ENCODE results near the gene CSNK2B. TPM values are rescaled to one million over a fixed set of nuclear protein-coding genes. Genes with fewer than 3 reads are reported as not detected.

The CSNK2B gene
- total and polyA plus RNA-seq, 9 of the 15 experiments (the other 6 are each of a cell fraction or from before 2014, with no cell fraction given), result 120 to 1,126 (median 529) TPM

DNA sequence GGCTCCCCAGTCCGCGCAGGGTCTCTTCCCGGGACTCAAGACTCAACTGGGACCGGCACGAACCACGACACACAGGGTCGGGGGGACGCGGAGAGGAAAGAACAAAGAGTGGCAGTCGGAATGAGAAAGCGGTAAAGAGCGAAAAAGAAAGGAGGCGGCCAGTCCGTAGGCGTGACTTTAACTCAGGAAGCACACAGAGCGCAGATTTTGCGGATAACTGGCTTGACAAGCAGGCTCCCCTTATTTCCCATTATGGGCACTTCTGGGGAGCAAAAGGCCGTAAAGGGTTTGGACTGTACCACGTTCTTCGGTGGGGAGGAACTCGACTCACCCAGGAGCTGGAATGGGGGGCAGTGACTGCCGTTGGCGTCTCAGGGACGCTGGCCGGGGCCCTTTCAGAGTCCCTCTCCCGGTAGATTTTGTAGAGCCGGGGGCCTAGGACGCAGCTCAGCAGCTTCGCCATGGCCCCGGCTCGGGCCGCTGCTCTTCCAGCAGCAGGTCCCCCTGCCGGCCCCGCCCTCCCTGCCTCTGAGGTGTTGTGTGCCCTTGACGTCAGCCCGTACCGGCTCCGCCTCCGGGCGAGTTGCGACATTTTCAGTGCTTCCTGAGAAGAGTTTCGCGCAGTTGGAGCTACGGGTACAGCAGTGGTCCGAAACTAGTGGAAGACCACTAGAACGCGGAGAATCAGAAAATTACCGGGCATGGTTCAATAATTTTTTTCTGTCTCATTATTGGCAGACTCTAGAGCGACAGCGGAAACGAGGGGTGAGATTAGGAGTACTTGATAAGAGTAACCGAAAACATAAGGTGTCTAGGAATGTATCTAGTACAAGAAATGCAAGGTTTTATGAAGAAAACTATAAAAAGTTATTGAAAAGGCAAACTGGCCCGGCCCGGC, 37.2 kb downstream of the CSNK2B start, which contains the start of gene ABHD16A (continued):
- TF ChIP-seq, protein P1, sequence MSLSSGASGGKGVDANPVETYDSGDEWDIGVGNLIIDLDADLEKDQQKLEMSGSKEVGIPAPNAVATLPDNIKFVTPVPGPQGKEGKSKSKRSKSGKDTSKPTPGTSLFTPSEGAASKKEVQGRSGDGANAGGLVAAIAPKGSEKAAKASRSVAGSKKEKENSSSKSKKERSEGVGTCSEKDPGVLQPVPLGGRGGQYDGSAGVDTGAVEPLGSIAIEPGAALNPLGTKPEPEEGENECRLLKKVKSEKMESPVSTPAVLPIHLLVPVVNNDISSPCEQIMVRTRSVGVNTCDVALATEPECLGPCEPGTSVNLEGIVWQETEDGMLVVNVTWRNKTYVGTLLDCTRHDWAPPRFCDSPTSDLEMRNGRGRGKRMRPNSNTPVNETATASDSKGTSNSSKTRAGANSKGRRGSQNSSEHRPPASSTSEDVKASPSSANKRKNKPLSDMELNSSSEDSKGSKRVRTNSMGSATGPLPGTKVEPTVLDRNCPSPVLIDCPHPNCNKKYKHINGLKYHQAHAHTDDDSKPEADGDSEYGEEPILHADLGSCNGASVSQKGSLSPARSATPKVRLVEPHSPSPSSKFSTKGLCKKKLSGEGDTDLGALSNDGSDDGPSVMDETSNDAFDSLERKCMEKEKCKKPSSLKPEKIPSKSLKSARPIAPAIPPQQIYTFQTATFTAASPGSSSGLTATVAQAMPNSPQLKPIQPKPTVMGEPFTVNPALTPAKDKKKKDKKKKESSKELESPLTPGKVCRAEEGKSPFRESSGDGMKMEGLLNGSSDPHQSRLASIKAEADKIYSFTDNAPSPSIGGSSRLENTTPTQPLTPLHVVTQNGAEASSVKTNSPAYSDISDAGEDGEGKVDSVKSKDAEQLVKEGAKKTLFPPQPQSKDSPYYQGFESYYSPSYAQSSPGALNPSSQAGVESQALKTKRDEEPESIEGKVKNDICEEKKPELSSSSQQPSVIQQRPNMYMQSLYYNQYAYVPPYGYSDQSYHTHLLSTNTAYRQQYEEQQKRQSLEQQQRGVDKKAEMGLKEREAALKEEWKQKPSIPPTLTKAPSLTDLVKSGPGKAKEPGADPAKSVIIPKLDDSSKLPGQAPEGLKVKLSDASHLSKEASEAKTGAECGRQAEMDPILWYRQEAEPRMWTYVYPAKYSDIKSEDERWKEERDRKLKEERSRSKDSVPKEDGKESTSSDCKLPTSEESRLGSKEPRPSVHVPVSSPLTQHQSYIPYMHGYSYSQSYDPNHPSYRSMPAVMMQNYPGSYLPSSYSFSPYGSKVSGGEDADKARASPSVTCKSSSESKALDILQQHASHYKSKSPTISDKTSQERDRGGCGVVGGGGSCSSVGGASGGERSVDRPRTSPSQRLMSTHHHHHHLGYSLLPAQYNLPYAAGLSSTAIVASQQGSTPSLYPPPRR (CRISPR knock-in tag; IDR thresholded peaks at IDR 0.05; ENCODE audit: borderline replicate concordance), result peak; percentile 82
- TF ChIP-seq, protein P2, sequence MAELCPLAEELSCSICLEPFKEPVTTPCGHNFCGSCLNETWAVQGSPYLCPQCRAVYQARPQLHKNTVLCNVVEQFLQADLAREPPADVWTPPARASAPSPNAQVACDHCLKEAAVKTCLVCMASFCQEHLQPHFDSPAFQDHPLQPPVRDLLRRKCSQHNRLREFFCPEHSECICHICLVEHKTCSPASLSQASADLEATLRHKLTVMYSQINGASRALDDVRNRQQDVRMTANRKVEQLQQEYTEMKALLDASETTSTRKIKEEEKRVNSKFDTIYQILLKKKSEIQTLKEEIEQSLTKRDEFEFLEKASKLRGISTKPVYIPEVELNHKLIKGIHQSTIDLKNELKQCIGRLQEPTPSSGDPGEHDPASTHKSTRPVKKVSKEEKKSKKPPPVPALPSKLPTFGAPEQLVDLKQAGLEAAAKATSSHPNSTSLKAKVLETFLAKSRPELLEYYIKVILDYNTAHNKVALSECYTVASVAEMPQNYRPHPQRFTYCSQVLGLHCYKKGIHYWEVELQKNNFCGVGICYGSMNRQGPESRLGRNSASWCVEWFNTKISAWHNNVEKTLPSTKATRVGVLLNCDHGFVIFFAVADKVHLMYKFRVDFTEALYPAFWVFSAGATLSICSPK (IDR thresholded peaks at IDR 0.05; ENCODE audit: borderline replicate concordance), result peak; percentile 77; the same call in 1 of the 2 replicates
- TF ChIP-seq CTBP1 (IDR thresholded peaks at IDR 0.05; ENCODE audit: borderline replicate concordance) (peak; percentile 48; the same call in 1 of the 2 replicates), SPI1 (IDR thresholded peaks at IDR 0.05; ENCODE audit: borderline replicate concordance, low read depth, low read length) (no peak), MCM3 (IDR thresholded peaks at IDR 0.05) (no peak), NCOA6 (IDR thresholded peaks at IDR 0.05) (no peak), SMAD2 (IDR thresholded peaks at IDR 0.05; ENCODE audit: low read depth, low read length) (no peak)
- TF ChIP-seq, protein P3, sequence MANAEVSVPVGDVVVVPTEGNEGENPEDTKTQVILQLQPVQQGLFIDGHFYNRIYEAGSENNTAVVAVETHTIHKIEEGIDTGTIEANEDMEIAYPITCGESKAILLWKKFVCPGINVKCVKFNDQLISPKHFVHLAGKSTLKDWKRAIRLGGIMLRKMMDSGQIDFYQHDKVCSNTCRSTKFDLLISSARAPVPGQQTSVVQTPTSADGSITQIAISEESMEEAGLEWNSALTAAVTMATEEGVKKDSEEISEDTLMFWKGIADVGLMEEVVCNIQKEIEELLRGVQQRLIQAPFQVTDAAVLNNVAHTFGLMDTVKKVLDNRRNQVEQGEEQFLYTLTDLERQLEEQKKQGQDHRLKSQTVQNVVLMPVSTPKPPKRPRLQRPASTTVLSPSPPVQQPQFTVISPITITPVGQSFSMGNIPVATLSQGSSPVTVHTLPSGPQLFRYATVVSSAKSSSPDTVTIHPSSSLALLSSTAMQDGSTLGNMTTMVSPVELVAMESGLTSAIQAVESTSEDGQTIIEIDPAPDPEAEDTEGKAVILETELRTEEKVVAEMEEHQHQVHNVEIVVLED (CRISPR knock-in tag; IDR thresholded peaks at IDR 0.05), result peak; percentile 70
- TF ChIP-seq, protein P4, sequence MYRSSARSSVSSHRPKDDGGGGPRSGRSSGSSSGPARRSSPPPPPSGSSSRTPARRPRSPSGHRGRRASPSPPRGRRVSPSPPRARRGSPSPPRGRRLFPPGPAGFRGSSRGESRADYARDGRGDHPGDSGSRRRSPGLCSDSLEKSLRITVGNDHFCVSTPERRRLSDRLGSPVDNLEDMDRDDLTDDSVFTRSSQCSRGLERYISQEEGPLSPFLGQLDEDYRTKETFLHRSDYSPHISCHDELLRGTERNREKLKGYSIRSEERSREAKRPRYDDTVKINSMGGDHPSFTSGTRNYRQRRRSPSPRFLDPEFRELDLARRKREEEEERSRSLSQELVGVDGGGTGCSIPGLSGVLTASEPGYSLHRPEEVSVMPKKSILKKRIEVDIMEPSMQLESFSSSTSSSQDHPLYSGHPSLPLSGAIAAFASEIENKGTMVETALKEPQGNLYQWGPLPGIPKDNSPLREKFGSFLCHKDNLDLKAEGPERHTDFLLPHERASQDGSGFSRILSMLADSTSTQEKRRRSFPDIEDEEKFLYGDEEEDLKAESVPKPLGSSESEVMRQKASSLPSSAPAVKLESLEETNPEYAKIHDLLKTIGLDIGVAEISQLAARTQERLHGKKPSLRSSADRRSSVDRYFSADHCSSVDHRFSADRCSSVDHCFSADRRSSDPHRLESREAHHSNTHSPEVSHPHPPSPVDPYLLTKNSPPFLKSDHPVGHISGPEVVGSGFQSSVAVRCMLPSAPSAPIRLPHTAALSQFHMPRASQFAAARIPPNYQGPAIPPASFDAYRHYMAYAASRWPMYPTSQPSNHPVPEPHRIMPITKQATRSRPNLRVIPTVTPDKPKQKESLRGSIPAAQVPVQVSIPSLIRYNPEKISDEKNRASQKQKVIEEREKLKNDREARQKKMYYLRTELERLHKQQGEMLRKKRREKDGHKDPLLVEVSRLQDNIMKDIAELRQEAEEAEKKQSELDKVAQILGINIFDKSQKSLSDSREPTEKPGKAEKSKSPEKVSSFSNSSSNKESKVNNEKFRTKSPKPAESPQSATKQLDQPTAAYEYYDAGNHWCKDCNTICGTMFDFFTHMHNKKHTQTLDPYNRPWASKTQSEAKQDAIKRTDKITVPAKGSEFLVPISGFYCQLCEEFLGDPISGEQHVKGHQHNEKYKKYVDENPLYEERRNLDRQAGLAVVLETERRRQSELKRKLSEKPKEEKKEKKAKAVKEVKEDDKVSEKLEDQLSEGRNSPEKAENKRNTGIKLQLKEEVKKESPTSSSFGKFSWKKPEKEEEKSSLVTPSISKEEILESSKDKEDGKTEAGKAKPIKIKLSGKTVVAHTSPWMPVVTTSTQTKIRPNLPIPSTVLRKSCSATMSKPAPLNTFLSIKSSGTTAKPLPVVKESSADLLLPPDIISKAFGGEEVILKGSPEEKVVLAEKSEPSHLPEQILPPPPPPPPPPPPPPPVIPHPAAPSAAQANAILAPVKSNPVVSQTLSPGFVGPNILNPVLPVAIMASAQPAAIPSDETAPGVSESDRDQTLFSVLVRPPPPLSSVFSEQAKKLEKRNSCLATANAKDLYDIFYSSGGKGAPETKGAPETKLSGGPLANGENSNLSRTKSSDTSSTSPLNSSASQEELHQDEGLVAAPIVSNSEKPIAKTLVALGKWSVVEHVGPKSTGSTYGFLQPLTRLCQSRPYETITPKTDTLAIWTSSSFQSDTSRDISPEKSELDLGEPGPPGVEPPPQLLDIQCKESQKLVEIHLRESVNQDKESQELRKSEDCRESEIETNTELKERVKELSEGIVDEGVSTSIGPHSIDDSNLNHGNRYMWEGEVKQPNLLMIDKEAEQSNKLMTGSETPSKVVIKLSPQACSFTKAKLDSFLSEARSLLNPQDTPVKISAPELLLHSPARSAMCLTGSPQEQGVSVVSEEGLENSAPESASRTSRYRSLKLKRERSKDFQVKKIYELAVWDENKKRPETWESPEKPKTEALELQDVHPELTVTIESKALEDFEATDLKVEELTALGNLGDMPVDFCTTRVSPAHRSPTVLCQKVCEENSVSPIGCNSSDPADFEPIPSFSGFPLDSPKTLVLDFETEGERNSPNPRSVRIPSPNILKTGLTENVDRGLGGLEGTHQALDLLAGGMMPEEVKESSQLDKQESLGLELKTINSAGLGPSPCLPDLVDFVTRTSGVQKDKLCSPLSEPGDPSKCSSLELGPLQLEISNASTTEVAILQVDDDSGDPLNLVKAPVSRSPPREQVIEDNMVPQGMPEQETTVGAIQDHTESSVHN (IDR thresholded peaks at IDR 0.05; ENCODE audit: borderline replicate concordance in 1 of 2, low read depth in 1 of 2), result peak in 1 of 2 experiments; percentile 45; a peak in 1 of 4 replicates
